HepG2 (cell line): Measurements from ENCODE around the gene RPS2. TPM values are rescaled to one million over a fixed set of nuclear protein-coding genes. Genes with fewer than 3 reads are reported as not detected.

Experiments used
- CENPT ChIP-seq: sonication (generic); formaldehyde crosslinking; IDR thresholded peaks from 2 replicates; pipeline ENCODE4 v1.8.0; 2022; ENCODE audit warnings: low read depth, mild to moderate bottlenecking, moderate library complexity, missing genetic modification reagents
- GABPA ChIP-seq, 2 experiments: IDR thresholded peaks; 2 replicates each; pipeline ENCODE4 v1.6.1; 2011 to 2016; ENCODE audit warnings: low read depth in 2 of 2, low read length in 1 of 2, missing biosample characterization in 1 of 2, missing genetic modification characterization in 1 of 2
- GMEB2 ChIP-seq: IDR thresholded peaks from 2 replicates; pipeline ENCODE4 v1.6.1; 2016; ENCODE audit warnings: missing biosample characterization, missing genetic modification reagents, low read depth
- HCFC1 ChIP-seq: fragments of 150-350 bp; IDR thresholded peaks from 2 replicates; pipeline ENCODE4 v1.6.1; 2014; ENCODE audit warnings: low read depth, low read length
- HMG20B ChIP-seq: conservative IDR thresholded peaks from 2 replicates; pipeline ENCODE4 v1.6.1; 2016; ENCODE audit warnings: missing genetic modification reagents, missing compliant biosample characterization
- HOXA7 ChIP-seq: sonication (generic); formaldehyde crosslinking; IDR thresholded peaks from 2 replicates; pipeline ENCODE4 v1.8.1; 2022; ENCODE audit warnings: mild to moderate bottlenecking, missing genetic modification reagents, moderate library complexity
- KMT2B ChIP-seq: IDR thresholded peaks from 2 replicates; pipeline ENCODE4 v1.6.1; 2016; ENCODE audit warnings: missing genetic modification reagents, missing compliant biosample characterization
- MAZ ChIP-seq, 2 experiments: sonication (generic) in 1 of 2; formaldehyde crosslinking in 1 of 2; IDR thresholded peaks; 2 replicates each; pipeline versions ENCODE4 v1.5.0 to v1.6.1; 2012 to 2020; ENCODE audit warnings: low read depth in 2 of 2, mild to moderate bottlenecking in 2 of 2, borderline replicate concordance in 1 of 2, improper control_type of control experiment in 1 of 2, low read length in 1 of 2, missing genetic modification reagents in 1 of 2, moderate library complexity in 1 of 2
- MBD4 ChIP-seq: IDR thresholded peaks from 2 replicates; pipeline ENCODE4 v1.6.1; 2012; ENCODE audit warnings: low read length, inconsistent platforms, borderline replicate concordance
- MED8 ChIP-seq: sonication (generic); formaldehyde crosslinking; IDR thresholded peaks from 2 replicates; pipeline ENCODE4 v1.8.1; 2023; ENCODE audit warnings: mild to moderate bottlenecking, missing genetic modification reagents; ENCODE audit not compliant: insufficient replicate concordance
- RCOR2 ChIP-seq: IDR thresholded peaks from 2 replicates; pipeline ENCODE4 v1.6.1; 2016; ENCODE audit warnings: missing biosample characterization, missing genetic modification reagents
- RFXANK ChIP-seq: IDR thresholded peaks from 2 replicates; pipeline ENCODE4 v1.6.1; 2016
- SP2 ChIP-seq: sonication (generic); formaldehyde crosslinking; IDR thresholded peaks from 2 replicates; pipeline ENCODE4 v1.5.1; 2020; ENCODE audit warnings: mild to moderate bottlenecking, missing genetic modification reagents
- U2AF2 ChIP-seq: fragments of 200-400 bp; formaldehyde crosslinking; IDR thresholded peaks from 2 replicates; pipeline ENCODE4 v1.6.1; 2017; ENCODE audit warnings: low read depth, mild to moderate bottlenecking, low read length
- ZFP1 ChIP-seq: IDR thresholded peaks from 2 replicates; pipeline ENCODE4 v1.6.1; 2016
- ZNF276 ChIP-seq: sonication (generic); formaldehyde crosslinking; IDR thresholded peaks from 2 replicates; pipeline ENCODE4 v1.4.0; 2020; ENCODE audit warnings: mild to moderate bottlenecking, low read depth, missing genetic modification reagents
- ZNF292 ChIP-seq: sonication (generic); formaldehyde crosslinking; IDR thresholded peaks from 2 replicates; pipeline ENCODE4 v1.8.1; 2022; ENCODE audit warnings: mild to moderate bottlenecking, low read depth, missing genetic modification reagents, borderline replicate concordance
- ZNF335 ChIP-seq: sonication (generic); formaldehyde crosslinking; IDR thresholded peaks from 2 replicates; pipeline ENCODE4 v1.4.0; 2020; ENCODE audit warnings: missing genetic modification reagents
- ZNF343 ChIP-seq: sonication (generic); formaldehyde crosslinking; IDR thresholded peaks from 2 replicates; pipeline ENCODE4 v1.4.0; 2020; ENCODE audit warnings: mild to moderate bottlenecking, missing genetic modification reagents
- ZNF510 ChIP-seq: sonication (generic); formaldehyde crosslinking; IDR thresholded peaks from 2 replicates; pipeline ENCODE4 v1.4.0; 2020; ENCODE audit warnings: low read depth, mild to moderate bottlenecking, missing genetic modification reagents
- ZNF775 ChIP-seq: sonication (generic); formaldehyde crosslinking; IDR thresholded peaks from 2 replicates; pipeline ENCODE4 v1.4.0; 2020; ENCODE audit warnings: missing genetic modification reagents, mild to moderate bottlenecking, moderate library complexity, borderline replicate concordance
- ZNF816 ChIP-seq: sonication (generic); formaldehyde crosslinking; IDR thresholded peaks from 2 replicates; pipeline ENCODE4 v1.8.0; 2022; ENCODE audit warnings: missing genetic modification reagents, mild to moderate bottlenecking, borderline replicate concordance
- ZSCAN29 ChIP-seq: sonication (generic); formaldehyde crosslinking; conservative IDR thresholded peaks from 2 replicates; pipeline ENCODE4 v1.4.0; 2020; ENCODE audit warnings: mild to moderate bottlenecking, missing genetic modification reagents
- ZXDC ChIP-seq: sonication (generic); formaldehyde crosslinking; IDR thresholded peaks from 2 replicates; pipeline ENCODE4 v1.5.0; 2020; ENCODE audit warnings: mild to moderate bottlenecking, missing genetic modification reagents
- polyA plus RNA-seq, 8 experiments: library from polyadenylated mRNA; depleted of rRNA in 3 of 8; stranded (reverse) in 7 of 8; unstranded in 1 of 8; fragments of >200 nt; fragmentation: Illumina TruSeq in 4 of 8; extraction: Trizol in 4 of 8; gene quantifications; 2 replicates each; pipeline versions ENCODE4 v1.2.1 to v1.2.3, GENCODE V29; 2011 to 2016; ENCODE audit warnings: low read depth in 4 of 8, missing spikeins in 1 of 8, mixed read lengths in 1 of 8; ENCODE audit not compliant: insufficient read depth in 1 of 8
- total RNA-seq, 5 experiments: library from RNA; depleted of rRNA; stranded (reverse); fragments of >200 nt; fragmentation: Illumina TruSeq; extraction: Trizol; gene quantifications; 2 replicates each; pipeline ENCODE4 v1.2.3, GENCODE V29; 2016; ENCODE audit warnings: low read depth in 1 of 5

RPS2 gene
- total and polyA plus RNA-seq, 2 of the 13 experiments (the other 11 are each of a cell fraction or from before 2014, with no cell fraction given) = 1,908 to 4,514 TPM

- no peak for TF ChIP-seq GMEB2 (CRISPR knock-in tag)
- no peak; the same call in 1 of the 2 replicates for TF ChIP-seq HMG20B (CRISPR knock-in tag)
- peak; percentile 63 for TF ChIP-seq HCFC1
- TF ChIP-seq ZNF292 = no peak
- TF ChIP-seq KMT2B (CRISPR knock-in tag) = no peak
- no peak for TF ChIP-seq ZNF510
- TF ChIP-seq U2AF2 = no peak
- no peak for TF ChIP-seq CENPT (CRISPR knock-in tag)
- peak; percentile 40 for TF ChIP-seq GABPA (IDR thresholded peaks at IDR 0.05; ENCODE audit: low read depth, low read length)
- TF ChIP-seq GABPA (CRISPR knock-in tag; IDR thresholded peaks at IDR 0.05; ENCODE audit: low read depth) = peak; percentile 84
- TF ChIP-seq ZXDC = 0 out of 2 replicates have a peak, but pooled peaks have one; percentile 30
- no peak for TF ChIP-seq RCOR2 (CRISPR knock-in tag)
- TF ChIP-seq ZNF343 (CRISPR knock-in tag) = peak; percentile 79; the same call in 1 of the 2 replicates
- no peak for TF ChIP-seq ZNF816
- TF ChIP-seq SP2 (CRISPR knock-in tag) = peak; percentile 33; the same call in 1 of the 2 replicates
- TF ChIP-seq HOXA7 (CRISPR knock-in tag) = no peak
- TF ChIP-seq ZSCAN29 (CRISPR knock-in tag) = no peak
- no peak; the same call in 1 of the 2 replicates for TF ChIP-seq RFXANK (CRISPR knock-in tag)
- TF ChIP-seq ZNF775 (CRISPR knock-in tag) = no peak
- TF ChIP-seq ZFP1 = 0 out of 2 replicates have a peak, but pooled peaks have one; percentile 56
- no peak; the same call in 1 of the 2 replicates for TF ChIP-seq ZNF276 (CRISPR knock-in tag)
- no peak for TF ChIP-seq MED8 (CRISPR knock-in tag)
- TF ChIP-seq MAZ (IDR thresholded peaks at IDR 0.05; ENCODE audit: borderline replicate concordance, low read depth, low read length) = peak; percentile 92
- peak; percentile 86 for TF ChIP-seq MAZ (CRISPR knock-in tag; IDR thresholded peaks at IDR 0.05; ENCODE audit: low read depth)
- TF ChIP-seq ZNF335 = peak; percentile 82; the same call in 1 of the 2 replicates
- no peak for TF ChIP-seq MBD4
Measured at GRCh38 chr16:1964506-1965395, at the start of gene RPS2 (continued).
